NB4 (cell line): Measurements from ENCODE around the gene ALDH16A1.

Source experiments
- DNase-seq: peaks from one replicate; pipeline ENCODE4 v3.0.0; 2010; ENCODE audit warnings: low read depth
- H3K4me3 ChIP-seq: one replicate; pipeline ENCODE4 v1.5.1; 2011; ENCODE audit warnings: mild to moderate bottlenecking, low read depth, low read length, moderate library complexity
- MYC ChIP-seq: IDR thresholded peaks from 2 replicates; pipeline ENCODE4 v1.6.1; 2011; ENCODE audit warnings: low read depth, low read length
- POLR2A ChIP-seq: IDR thresholded peaks from 2 replicates; pipeline ENCODE4 v1.6.1; 2011; ENCODE audit warnings: mild to moderate bottlenecking; ENCODE audit not compliant: insufficient read length; ENCODE audit errors: extremely low read depth
- TF ChIP-seq, protein P1 (sequence below): IDR thresholded peaks from 2 replicates; pipeline ENCODE4 v1.6.1; 2011; ENCODE audit warnings: low read depth, low read length
- TF ChIP-seq, protein P2 (sequence below): IDR thresholded peaks from one replicate; pipeline ENCODE4 v1.5.1; 2012; ENCODE audit warnings: low read depth, low read length

Gene ALDH16A1

DNA sequence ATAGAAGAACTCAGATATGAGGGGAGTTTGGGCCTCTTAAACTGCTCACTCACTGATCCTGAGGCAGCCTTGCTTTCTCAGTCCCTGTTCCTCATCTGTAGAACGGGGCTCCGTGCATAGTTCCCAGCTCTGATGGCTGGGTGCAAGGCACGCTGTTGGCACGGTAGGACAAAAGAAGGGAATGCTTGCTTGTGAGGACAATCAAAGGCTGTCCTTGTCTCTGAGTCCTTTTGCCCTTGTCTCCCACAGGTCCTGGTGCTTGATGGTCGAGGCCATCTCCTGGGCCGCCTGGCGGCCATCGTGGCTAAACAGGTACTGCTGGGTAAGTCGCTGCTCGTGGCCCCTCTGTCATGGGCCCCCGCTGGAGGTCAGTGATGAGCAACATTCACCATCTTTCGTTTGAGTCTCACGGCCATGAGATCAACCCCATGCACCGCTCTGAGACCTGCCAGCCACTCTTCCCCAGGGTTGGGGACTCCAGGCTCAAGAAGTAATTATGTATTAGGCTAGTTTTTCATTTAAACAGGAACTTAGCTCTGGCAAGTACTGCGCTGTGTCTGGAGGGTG is 36.7 kb downstream of the ALDH16A1 start:
- no peak for DNase-seq
- TF ChIP-seq MYC: no peak
- TF ChIP-seq POLR2A: no peak
- TF ChIP-seq, protein P1, sequence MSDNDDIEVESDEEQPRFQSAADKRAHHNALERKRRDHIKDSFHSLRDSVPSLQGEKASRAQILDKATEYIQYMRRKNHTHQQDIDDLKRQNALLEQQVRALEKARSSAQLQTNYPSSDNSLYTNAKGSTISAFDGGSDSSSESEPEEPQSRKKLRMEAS: no peak
- TF ChIP-seq, protein P2, sequence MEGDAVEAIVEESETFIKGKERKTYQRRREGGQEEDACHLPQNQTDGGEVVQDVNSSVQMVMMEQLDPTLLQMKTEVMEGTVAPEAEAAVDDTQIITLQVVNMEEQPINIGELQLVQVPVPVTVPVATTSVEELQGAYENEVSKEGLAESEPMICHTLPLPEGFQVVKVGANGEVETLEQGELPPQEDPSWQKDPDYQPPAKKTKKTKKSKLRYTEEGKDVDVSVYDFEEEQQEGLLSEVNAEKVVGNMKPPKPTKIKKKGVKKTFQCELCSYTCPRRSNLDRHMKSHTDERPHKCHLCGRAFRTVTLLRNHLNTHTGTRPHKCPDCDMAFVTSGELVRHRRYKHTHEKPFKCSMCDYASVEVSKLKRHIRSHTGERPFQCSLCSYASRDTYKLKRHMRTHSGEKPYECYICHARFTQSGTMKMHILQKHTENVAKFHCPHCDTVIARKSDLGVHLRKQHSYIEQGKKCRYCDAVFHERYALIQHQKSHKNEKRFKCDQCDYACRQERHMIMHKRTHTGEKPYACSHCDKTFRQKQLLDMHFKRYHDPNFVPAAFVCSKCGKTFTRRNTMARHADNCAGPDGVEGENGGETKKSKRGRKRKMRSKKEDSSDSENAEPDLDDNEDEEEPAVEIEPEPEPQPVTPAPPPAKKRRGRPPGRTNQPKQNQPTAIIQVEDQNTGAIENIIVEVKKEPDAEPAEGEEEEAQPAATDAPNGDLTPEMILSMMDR: no peak
- peak overlapping the region; percentile 99 for H3K4me3 ChIP-seq

DNA sequence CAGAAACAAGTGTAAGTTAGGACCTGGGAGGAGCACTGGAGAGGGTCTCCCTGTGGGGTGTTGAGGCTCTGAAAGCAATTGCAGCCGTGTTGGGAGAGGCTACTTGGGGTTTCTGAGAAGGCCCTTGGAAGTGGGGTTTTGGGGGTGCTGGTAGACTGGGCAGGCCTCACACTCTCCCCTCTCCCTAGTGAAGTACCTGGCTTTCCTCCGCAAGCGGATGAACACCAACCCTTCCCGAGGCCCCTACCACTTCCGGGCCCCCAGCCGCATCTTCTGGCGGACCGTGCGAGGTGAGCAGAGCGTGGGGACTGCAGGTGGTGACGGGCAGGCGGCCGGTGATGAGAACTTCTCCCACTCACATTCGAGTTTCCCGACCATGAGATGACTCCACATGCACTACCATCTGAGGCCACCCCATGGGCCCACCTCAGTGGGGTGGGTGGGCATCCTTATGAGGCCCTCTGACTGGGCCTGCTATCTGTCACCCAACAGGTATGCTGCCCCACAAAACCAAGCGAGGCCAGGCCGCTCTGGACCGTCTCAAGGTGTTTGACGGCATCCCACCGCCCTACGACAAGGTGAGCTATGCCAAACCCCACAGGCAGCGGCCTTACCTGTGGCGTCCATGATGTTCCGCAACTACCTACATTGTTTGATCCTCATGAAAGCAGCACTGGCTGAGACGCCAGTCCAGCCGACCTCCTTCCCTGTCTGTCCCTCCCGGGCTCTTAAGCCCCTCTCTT is 37.4 kb downstream of the ALDH16A1 start:
- no peak for DNase-seq
- TF ChIP-seq, protein P2: no peak
- TF ChIP-seq, protein P1: no peak
- TF ChIP-seq MYC (no peak), POLR2A (no peak)
- H3K4me3 ChIP-seq: peak overlapping the region; percentile 99

DNA sequence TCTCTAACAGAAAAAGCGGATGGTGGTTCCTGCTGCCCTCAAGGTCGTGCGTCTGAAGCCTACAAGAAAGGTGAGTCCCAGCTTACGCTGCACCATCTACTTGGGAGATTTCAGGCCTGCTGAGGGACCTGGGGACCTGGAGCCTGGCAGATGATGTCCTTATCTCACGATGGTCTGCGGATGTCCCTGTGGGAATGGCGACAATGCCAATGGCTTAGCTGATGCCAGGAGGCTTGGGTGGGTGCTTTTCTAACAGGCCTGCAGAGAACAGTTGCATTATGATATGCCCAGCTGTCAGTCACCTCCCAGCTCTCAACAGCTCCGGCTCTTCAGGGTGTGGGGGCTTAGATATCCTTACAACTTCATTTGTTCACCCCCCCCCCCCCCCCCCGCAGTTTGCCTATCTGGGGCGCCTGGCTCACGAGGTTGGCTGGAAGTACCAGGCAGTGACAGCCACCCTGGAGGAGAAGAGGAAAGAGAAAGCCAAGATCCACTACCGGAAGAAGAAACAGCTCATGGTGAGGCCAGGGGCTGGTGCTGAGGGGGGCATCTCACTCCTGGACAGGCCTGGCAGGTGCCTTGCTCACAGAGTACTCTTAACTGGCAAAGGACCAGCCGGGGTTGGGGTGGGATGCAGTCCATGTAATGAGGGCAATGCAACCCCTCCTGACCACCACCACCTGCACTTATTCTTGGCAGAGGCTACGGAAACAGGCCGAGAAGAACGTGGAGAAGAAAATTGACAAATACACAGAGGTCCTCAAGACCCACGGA is 38.2 kb downstream of the ALDH16A1 start:
- TF ChIP-seq, protein P1: no peak
- TF ChIP-seq POLR2A (no peak), MYC (no peak)
- TF ChIP-seq, protein P2: no peak
- peak overlapping the region; percentile 21 for H3K4me3 ChIP-seq
- DNase-seq: no peak

DNA sequence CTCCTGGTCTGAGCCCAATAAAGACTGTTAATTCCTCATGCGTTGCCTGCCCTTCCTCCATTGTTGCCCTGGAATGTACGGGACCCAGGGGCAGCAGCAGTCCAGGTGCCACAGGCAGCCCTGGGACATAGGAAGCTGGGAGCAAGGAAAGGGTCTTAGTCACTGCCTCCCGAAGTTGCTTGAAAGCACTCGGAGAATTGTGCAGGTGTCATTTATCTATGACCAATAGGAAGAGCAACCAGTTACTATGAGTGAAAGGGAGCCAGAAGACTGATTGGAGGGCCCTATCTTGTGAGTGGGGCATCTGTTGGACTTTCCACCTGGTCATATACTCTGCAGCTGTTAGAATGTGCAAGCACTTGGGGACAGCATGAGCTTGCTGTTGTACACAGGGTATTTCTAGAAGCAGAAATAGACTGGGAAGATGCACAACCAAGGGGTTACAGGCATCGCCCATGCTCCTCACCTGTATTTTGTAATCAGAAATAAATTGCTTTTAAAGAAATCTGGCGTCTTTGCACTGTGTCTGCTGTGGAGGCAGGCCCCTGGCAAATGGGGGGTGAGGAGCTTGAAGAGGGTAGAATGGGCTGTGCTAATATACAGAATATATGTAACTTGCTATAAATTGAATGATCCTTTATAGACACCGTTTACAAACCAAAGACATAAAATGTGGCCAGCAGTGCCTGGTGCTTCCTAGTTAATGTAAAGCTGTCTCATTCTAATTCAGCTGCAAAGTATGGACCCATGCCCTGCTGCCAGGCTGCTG is 39.0 kb downstream of the ALDH16A1 start:
- no peak overlapping the region for H3K4me3 ChIP-seq
- no peak for DNase-seq
- TF ChIP-seq, protein P1: no peak
- TF ChIP-seq POLR2A: peak; percentile 8
- no peak for TF ChIP-seq MYC

DNA sequence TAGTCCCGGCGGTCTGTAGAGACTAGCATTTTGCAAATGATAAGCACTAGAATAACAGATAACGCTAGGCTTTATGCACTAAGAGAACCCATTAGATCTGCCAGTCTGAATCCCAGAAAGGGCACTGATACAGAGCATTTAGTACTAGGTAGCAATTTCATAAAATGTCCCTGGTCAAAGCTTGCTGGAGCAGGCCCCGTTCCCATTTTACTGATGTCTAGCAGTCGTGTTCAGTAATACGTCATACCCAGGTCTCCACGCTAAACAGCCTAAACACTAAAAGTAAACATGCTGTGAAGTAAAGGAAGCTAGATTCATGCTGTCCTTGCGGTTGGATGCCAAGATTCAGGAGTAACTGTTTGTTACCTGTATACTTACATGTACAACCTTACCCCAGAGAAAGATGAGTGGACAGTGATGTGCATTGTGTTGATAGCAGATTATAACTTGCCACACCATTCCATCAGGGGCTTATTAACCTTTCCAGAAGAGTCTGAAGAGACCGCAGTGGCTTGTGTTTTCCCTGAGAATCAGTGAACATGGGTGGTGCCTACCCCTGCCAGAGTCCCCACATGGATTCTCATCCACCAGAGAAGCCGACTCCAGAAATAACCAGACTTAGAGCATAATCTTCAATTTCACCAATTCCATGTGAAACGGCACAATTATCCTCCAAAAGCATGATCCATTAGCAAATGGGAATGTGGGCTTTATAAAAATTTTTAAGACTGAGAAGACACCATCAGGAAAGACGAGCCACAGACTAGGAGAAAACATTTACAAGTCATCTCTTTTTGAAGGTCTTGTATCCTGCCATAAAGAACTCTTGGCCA is 39.8 kb downstream of the ALDH16A1 start:
- DNase-seq: peak; percentile 63
- TF ChIP-seq POLR2A: peak; percentile 9
- TF ChIP-seq MYC: no peak
- TF ChIP-seq, protein P1: no peak
- TF ChIP-seq, protein P2: no peak
- H3K4me3 ChIP-seq: no peak overlapping the region
